ENCODE data around the gene TRPM4.

TRPM4 gene

GRCh38 chr19:49231804-49232203 is 74.2 kb downstream of the TRPM4 start:
- DNase-seq (ENCODE audit: low spot score) = no peak

- DNase-seq (ENCODE audit: low spot score) = no peak
These were observed 75.6 kb downstream of the TRPM4 start for GRCh38 chr19:49233163-49233562.

GRCh38 chr19:49241769-49242168 is 84.2 kb downstream of the TRPM4 start:
- DNase-seq (ENCODE audit: low spot score) = no peak

- DNase-seq (ENCODE audit: low spot score) = no peak
These were observed 85.5 kb downstream of the TRPM4 start for GRCh38 chr19:49243129-49243528.

GRCh38 chr19:49243726-49244125 is 86.1 kb downstream of the TRPM4 start:
- no peak for DNase-seq (ENCODE audit: low spot score)

- no peak for DNase-seq (ENCODE audit: low spot score)
These were observed 86.7 kb downstream of the TRPM4 start for GRCh38 chr19:49244256-49244655.

GRCh38 chr19:49247676-49248075 is 90.1 kb downstream of the TRPM4 start:
- no peak for DNase-seq (ENCODE audit: low spot score)

- no peak for DNase-seq (ENCODE audit: low spot score)
These were observed 92.3 kb downstream of the TRPM4 start for GRCh38 chr19:49249933-49250332.

- DNase-seq (ENCODE audit: low spot score) = no peak
These were observed 98.1 kb downstream of the TRPM4 start for GRCh38 chr19:49255674-49256073.

GRCh38 chr19:49256691-49257090 is 99.1 kb downstream of the TRPM4 start:
- DNase-seq (ENCODE audit: low spot score) = no peak

Measured in AG08395 (cell line).